ENCODE results near the gene PCBP3. TPM values are rescaled to one million over a fixed set of nuclear protein-coding genes. Genes with fewer than 3 reads are reported as not detected.

Gene PCBP3
- total RNA-seq, 1 experiment from 2014 or later, result not detected

- H3K4me1 ChIP-seq (ENCODE audit: control insufficient read depth, insufficient read depth, low read length), result no peaks in the 10 kb centered on the region
- intact Hi-C loops (cut with micrococcal nuclease; ENCODE audit: unreplicated experiment) (no loop called here), in situ Hi-C loops (cut with HindIII; ENCODE audit: low pct_unique_long_range_greater_than_20kb, low sequenced_read_pairs) (no loop called here)
- TF ChIP-seq CTCF (IDR thresholded peaks at IDR 0.05), result no peak
- TF ChIP-seq SIN3A (IDR thresholded peaks at IDR 0.05; ENCODE audit: borderline replicate concordance, insufficient read depth, low read depth, low read length), result no peak
- no peak for TF ChIP-seq POLR2AphosphoS5 (IDR thresholded peaks at IDR 0.05; ENCODE audit: low read depth, low read length)
- TF ChIP-seq TCF7L2 (IDR thresholded peaks at IDR 0.05; ENCODE audit: low read depth, low read length), result no peak
- TF ChIP-seq REST (IDR thresholded peaks at IDR 0.05; ENCODE audit: insufficient read depth in 1 of 2, low read depth in 2 of 2, low read length in 1 of 2), result no peak
- DNase-seq (ENCODE audit: low read depth, low spot score) (no peak), ATAC-seq (no peak)
- H3K27me3 ChIP-seq (ENCODE audit: control insufficient read depth, insufficient read depth, low read length), result no peaks in the 10 kb centered on the region
- CTCF ChIA-PET, result no interaction called here
- no peaks in the 10 kb centered on the region for H3K9me3 ChIP-seq (ENCODE audit: control insufficient read depth, insufficient read depth, low read depth, low read length)
- no peaks in the 10 kb centered on the region for H3K36me3 ChIP-seq (ENCODE audit: control insufficient read depth, insufficient read depth, low read length)
- H3K27ac ChIP-seq (ENCODE audit: low read length), result no peak overlapping the region
- no TSS peak for BruUV-seq (replicated peaks)
- POLR2A ChIA-PET, result no interaction called here
- H3K4me3 ChIP-seq (ENCODE audit: low read depth in 2 of 2, low read length in 2 of 2), result no peak overlapping the region
Observed at GRCh38 chr21:45632160-45632559, 11.4 kb upstream of the PCBP3 start.

- intact Hi-C loops (cut with micrococcal nuclease; ENCODE audit: unreplicated experiment) (no loop called here), in situ Hi-C loops (cut with HindIII; ENCODE audit: low pct_unique_long_range_greater_than_20kb, low sequenced_read_pairs) (no loop called here)
- no peaks in the 10 kb centered on the region for H3K4me1 ChIP-seq (ENCODE audit: control insufficient read depth, insufficient read depth, low read length)
- TF ChIP-seq SIN3A (IDR thresholded peaks at IDR 0.05; ENCODE audit: borderline replicate concordance, insufficient read depth, low read depth, low read length), result no peak
- TF ChIP-seq CTCF (IDR thresholded peaks at IDR 0.05), result no peak
- no peak for TF ChIP-seq TCF7L2 (IDR thresholded peaks at IDR 0.05; ENCODE audit: low read depth, low read length)
- no peak for TF ChIP-seq REST (IDR thresholded peaks at IDR 0.05; ENCODE audit: insufficient read depth in 1 of 2, low read depth in 2 of 2, low read length in 1 of 2)
- TF ChIP-seq POLR2AphosphoS5 (IDR thresholded peaks at IDR 0.05; ENCODE audit: low read depth, low read length), result no peak
- ATAC-seq (no peak), DNase-seq (ENCODE audit: low read depth, low spot score) (no peak)
- H3K27ac ChIP-seq (ENCODE audit: low read length), result no peak overlapping the region
- H3K36me3 ChIP-seq (ENCODE audit: control insufficient read depth, insufficient read depth, low read length), result no peaks in the 10 kb centered on the region
- no peaks in the 10 kb centered on the region for H3K27me3 ChIP-seq (ENCODE audit: control insufficient read depth, insufficient read depth, low read length)
- POLR2A ChIA-PET, result no interaction called here
- no peak overlapping the region for H3K4me3 ChIP-seq (ENCODE audit: low read depth in 2 of 2, low read length in 2 of 2)
- CTCF ChIA-PET, result no interaction called here
- BruUV-seq (replicated peaks), result no TSS peak
- H3K9me3 ChIP-seq (ENCODE audit: control insufficient read depth, insufficient read depth, low read depth, low read length), result no peaks in the 10 kb centered on the region
Observed at GRCh38 chr21:45632637-45633251, 10.8 kb upstream of the PCBP3 start.

Data from Panc1 (cell line).